Hematopoietic multipotent progenitor cell treated with erythropoietin and hydrocortisone succinate and interleukin-3 and kit ligand, for 8 days (in vitro differentiated cells): ENCODE results near the gene ALK.

Source experiments
- DNase-seq: peaks from one replicate; pipeline ENCODE4 v3.0.0-alpha.2; 2015

The ALK gene

GRCh38 chr2:29392774-29393173 is 528.6 kb downstream of the ALK start:
- DNase-seq: no peak

GRCh38 chr2:29390136-29390535 is 531.2 kb downstream of the ALK start:
- DNase-seq: peak; percentile 20

- DNase-seq: no peak
Observed at GRCh38 chr2:29389686-29390085, 531.7 kb downstream of the ALK start.

GRCh38 chr2:29388071-29388470 is 533.3 kb downstream of the ALK start:
- no peak for DNase-seq

- DNase-seq: no peak
Observed at GRCh38 chr2:29382486-29382885, 538.9 kb downstream of the ALK start.

GRCh38 chr2:29377788-29378187 is 543.6 kb downstream of the ALK start:
- no peak for DNase-seq

- no peak for DNase-seq
Observed at GRCh38 chr2:29376541-29376940, 544.8 kb downstream of the ALK start.

- no peak for DNase-seq
Observed at GRCh38 chr2:29375843-29376242, 545.5 kb downstream of the ALK start.

GRCh38 chr2:29374823-29375222 is 546.6 kb downstream of the ALK start:
- no peak for DNase-seq

- DNase-seq: no peak
Observed at GRCh38 chr2:29373870-29374269, 547.5 kb downstream of the ALK start.

GRCh38 chr2:29372185-29372584 is 549.2 kb downstream of the ALK start:
- no peak for DNase-seq

- DNase-seq: no peak
Observed at GRCh38 chr2:29370581-29371125, 550.7 kb downstream of the ALK start.

- DNase-seq: no peak
Observed at GRCh38 chr2:29370173-29370572, 551.2 kb downstream of the ALK start.

- DNase-seq: no peak
Observed at GRCh38 chr2:29368659-29369040, 552.7 kb downstream of the ALK start.

- no peak for DNase-seq
Observed at GRCh38 chr2:29367986-29368658, 553.3 kb downstream of the ALK start.

- DNase-seq: no peak
Observed at GRCh38 chr2:29363111-29363510, 558.3 kb downstream of the ALK start.

- no peak for DNase-seq
Observed at GRCh38 chr2:29361231-29361630, 560.2 kb downstream of the ALK start.

GRCh38 chr2:29360016-29360784 is 561.2 kb downstream of the ALK start:
- DNase-seq: no peak

- no peak for DNase-seq
Observed at GRCh38 chr2:29353403-29353991, 567.9 kb downstream of the ALK start.

- no peak for DNase-seq
Observed at GRCh38 chr2:29351916-29352591, 569.3 kb downstream of the ALK start.

- no peak for DNase-seq
Observed at GRCh38 chr2:29351248-29351647, 570.1 kb downstream of the ALK start.

GRCh38 chr2:29349316-29350030 is 571.9 kb downstream of the ALK start:
- DNase-seq: no peak
